Body of pancreas (tissue), 4 donors: ENCODE measurements around the gene NR6A1.

Experiments used
- CTCF ChIP-seq, 7 experiments: fragments of 450-650 bp in 4 of 7; fragments of 200-600 bp in 3 of 7; sonication (generic) in 3 of 7; IDR thresholded peaks; one replicate each; pipeline ENCODE4 v1.5.1; 2016 to 2019; ENCODE audit warnings: antibody characterized with exemption in 7 of 7
- POLR2A ChIP-seq, 3 donors: fragments of 450-650 bp; IDR thresholded peaks; one replicate each; pipeline ENCODE4 v1.6.1; 2016; ENCODE audit warnings: antibody characterized with exemption in 3 of 3, mild to moderate bottlenecking in 2 of 3

- TF ChIP-seq CTCF (IDR thresholded peaks at IDR 0.05) (no peak), POLR2A (IDR thresholded peaks at IDR 0.05) (no peak)
These were observed 291.7 kb downstream of the NR6A1 start for GRCh38 chr9:124479371-124479770.
